ENCODE results near the gene CSTF2. TPM values are rescaled to one million over a fixed set of nuclear protein-coding genes. Genes with fewer than 3 reads are reported as not detected.

The CSTF2 gene
- total and polyA plus RNA-seq, 9 of the 15 experiments (the other 6 are each of a cell fraction or from before 2014, with no cell fraction given): 11.6 to 57.9 (median 46.4) TPM

- TF ChIP-seq SRF (CRISPR knock-in tag; IDR thresholded peaks at IDR 0.05) (no peak), ATF1 (CRISPR knock-in tag; IDR thresholded peaks at IDR 0.05) (no peak), ATF1 (tag; IDR thresholded peaks at IDR 0.05) (peak; percentile 50), CBX3 (IDR thresholded peaks at IDR 0.05; ENCODE audit: borderline replicate concordance in 1 of 2, low read length in 2 of 2) (0 out of 3 replicates have a peak, but pooled peaks of 1 of the 2 experiments have one; percentile 21), POLR2AphosphoS5 (IDR thresholded peaks at IDR 0.05; ENCODE audit: control insufficient read depth, insufficient read depth, low read depth, low read length) (peak; percentile 76), ELF2 (CRISPR knock-in tag; IDR thresholded peaks at IDR 0.05) (peak; percentile 67; the same call in 1 of the 2 replicates), ZNF512 (tag; IDR thresholded peaks at IDR 0.05) (no peak), BCLAF1 (IDR thresholded peaks at IDR 0.05; ENCODE audit: borderline replicate concordance in 1 of 2, control insufficient read depth in 1 of 2, low read depth in 2 of 2, low read length in 1 of 2) (0 out of 4 replicates have a peak, but pooled peaks of 1 of the 2 experiments have one; percentile 38), EHMT2 (IDR thresholded peaks at IDR 0.05) (peak; percentile 81), GTF2A2 (tag; IDR thresholded peaks at IDR 0.05) (no peak), SAP30 (IDR thresholded peaks at IDR 0.05; ENCODE audit: borderline replicate concordance, insufficient read depth, low read depth, low read length, poor library complexity, severe bottlenecking) (peak; percentile 30), SMARCE1 (IDR thresholded peaks at IDR 0.05) (no peak), GABPB1 (CRISPR knock-in tag; IDR thresholded peaks at IDR 0.05) (peak; percentile 98), ZNF282 (CRISPR knock-in tag; IDR thresholded peaks at IDR 0.05) (no peak), CTCF (IDR thresholded peaks at IDR 0.05 in 2 of 3, conservative IDR thresholded peaks at IDR 0.05 in 1 of 3; ENCODE audit: insufficient read depth in 2 of 3, low read depth in 1 of 3, low read length in 3 of 3) (peak; percentile 23 to 36 (median 24); a peak in 3 of 6 replicates), NCOA1 (IDR thresholded peaks at IDR 0.05; ENCODE audit: low read depth) (peak; percentile 82), RFX1 (IDR thresholded peaks at IDR 0.05) (peak; percentile 90), RBFOX2 (IDR thresholded peaks at IDR 0.05; ENCODE audit: low read depth, low read length) (peak; percentile 83), RBBP5 (IDR thresholded peaks at IDR 0.05; ENCODE audit: borderline replicate concordance, insufficient read depth, low read length, poor library complexity, severe bottlenecking) (peak; percentile 71)
These were observed at the start of gene CSTF2 (continued) for GRCh38 chrX:100819837-100820666.
